Erythroblast (primary cell): ENCODE data around the gene ZMYND8.
A peak's percentile ranks its signal among the peaks of the same experiment; 100 is the strongest.
"Not testable (repeated sequence)": the region's sequence is repeated elsewhere in the genome, so short reads cannot be mapped to it uniquely, and the experiment has no call there.

Experiments
- DNase-seq, 2 experiments: peaks; one replicate each; lab custom pipeline; 2025; lab: John Stamatoyannopoulos, UW
- GATA1 ChIP-seq: IDR thresholded peaks from 2 replicates; pipeline ENCODE4 v1.6.1; 2011; ENCODE audit warnings: low read depth, mild to moderate bottlenecking, control low read depth, low read length, moderate library complexity
- POLR2A ChIP-seq: IDR thresholded peaks from 2 replicates; pipeline ENCODE4 v1.6.1; 2011; ENCODE audit warnings: mild to moderate bottlenecking, low read length

The ZMYND8 gene

GRCh38 chr20:47290666-47291430, 65.7 kb downstream of the ZMYND8 start:
- no peak for DNase-seq
- TF ChIP-seq POLR2A: no peak
- no peak for TF ChIP-seq GATA1

- TF ChIP-seq POLR2A (no peak), GATA1 (no peak)
- DNase-seq: no peak
Observed at GRCh38 chr20:47290008-47290407, 66.5 kb downstream of the ZMYND8 start.

DNA sequence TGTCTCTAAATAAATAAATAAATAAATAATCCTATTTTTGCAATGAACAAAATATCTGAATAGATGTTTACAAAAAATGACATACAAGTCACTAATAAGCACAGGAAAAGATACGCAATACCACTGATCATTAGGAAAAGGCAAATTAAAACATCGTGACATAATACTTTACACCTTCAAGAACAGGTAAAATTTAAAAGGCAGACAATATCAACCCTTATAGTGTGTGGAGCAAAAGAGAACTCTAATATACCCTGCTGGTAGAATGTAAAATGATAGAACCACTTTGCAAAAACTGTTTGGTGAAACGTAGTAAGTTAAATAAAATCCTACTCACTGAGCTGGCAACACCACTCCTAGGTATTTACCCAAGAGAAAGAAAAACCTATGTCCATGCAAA, 67.4 kb downstream of the ZMYND8 start:
- TF ChIP-seq POLR2A (no peak), GATA1 (no peak)
- no peak for DNase-seq

DNA sequence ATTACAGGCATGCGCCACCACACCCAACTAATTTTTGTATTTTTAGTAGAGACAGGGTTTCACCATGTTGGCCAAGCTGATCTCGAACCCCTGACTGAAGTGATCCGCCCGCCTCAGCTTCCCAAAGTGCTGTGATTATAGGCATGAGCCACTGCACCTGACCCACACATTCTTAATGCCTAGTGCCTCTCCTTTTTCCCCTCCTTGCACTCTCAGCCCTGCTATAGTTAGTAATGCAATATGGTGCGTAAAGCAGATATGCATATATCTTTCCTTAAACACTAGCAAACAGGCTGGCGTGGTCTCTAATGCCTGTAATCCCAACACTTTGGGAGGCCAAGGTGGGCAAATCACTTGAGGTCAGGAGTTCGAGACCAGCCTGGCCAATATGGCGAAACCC, 68.0 kb downstream of the ZMYND8 start:
- not testable (repeated sequence) for DNase-seq

- TF ChIP-seq POLR2A: no peak
- TF ChIP-seq GATA1: no peak
- no peak for DNase-seq
Observed at GRCh38 chr20:47287609-47288144, 68.8 kb downstream of the ZMYND8 start.

- TF ChIP-seq GATA1: no peak
- no peak for TF ChIP-seq POLR2A
- no peak for DNase-seq
Observed at GRCh38 chr20:47286681-47287080, 69.8 kb downstream of the ZMYND8 start.

DNA sequence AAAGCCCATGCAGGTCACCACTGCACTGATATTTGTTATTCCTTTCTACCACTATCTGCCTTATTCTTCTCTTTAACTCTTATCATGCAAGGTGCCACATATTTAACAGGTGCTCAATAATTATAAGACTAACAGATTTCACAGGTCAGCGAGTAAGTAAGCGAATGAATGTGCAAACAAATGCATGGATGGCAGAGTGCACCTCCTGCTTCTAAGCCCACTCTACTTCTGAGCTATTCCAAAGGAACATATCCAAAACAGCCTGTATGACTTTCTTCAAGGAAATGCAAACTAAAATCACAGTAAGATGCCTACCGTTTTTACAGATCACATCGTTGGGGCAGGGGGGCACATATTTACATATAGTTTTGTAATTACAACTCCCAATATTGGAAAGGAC, 71.3 kb downstream of the ZMYND8 start:
- TF ChIP-seq GATA1: no peak
- no peak for TF ChIP-seq POLR2A
- DNase-seq: no peak

- no peak for TF ChIP-seq GATA1
- no peak for TF ChIP-seq POLR2A
- no peak for DNase-seq
Observed at GRCh38 chr20:47284373-47284772, 72.1 kb downstream of the ZMYND8 start.

DNA sequence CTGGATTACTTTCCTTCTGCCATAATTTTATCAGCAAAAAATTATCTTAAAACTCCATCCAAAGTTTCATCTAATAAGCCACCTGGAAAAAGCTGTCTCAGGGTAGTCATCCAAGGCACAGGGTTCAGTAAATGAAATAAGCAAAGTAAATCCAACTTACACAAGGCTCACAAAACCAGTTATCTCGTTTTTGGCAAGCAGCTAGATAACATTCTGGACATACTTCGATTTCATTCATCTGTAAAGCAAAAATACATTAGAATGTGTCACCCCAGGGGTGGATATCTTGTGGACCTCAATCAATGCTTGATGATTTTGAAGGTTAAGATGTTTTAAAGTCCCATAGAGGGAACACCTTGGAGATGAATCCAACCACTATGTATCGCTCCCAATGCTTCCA, 73.1 kb downstream of the ZMYND8 start:
- TF ChIP-seq GATA1: no peak
- TF ChIP-seq POLR2A: no peak

DNA sequence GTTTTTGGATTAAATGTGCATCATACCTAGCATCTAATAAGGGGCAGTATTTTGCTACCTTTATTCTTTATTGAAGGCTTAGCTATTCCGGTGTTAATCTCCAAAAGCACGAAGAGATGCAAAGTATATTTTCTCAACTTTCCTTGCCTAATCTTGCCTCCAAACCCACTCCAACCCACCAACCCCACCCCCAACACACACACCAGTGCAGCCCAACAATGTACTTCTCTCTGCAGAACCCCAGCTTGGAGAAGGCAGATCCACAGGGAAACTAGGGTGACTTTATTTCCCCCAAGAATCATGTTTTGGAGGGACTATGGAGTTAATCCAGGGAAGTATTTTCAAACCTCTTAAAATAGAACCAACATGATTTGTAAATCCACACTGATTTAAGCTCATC, 73.6 kb downstream of the ZMYND8 start:
- TF ChIP-seq GATA1 (no peak), POLR2A (no peak)
- DNase-seq: no peak

More for the DNA sequence above, 73.1 kb downstream of the ZMYND8 start:
- no peak for DNase-seq

DNA sequence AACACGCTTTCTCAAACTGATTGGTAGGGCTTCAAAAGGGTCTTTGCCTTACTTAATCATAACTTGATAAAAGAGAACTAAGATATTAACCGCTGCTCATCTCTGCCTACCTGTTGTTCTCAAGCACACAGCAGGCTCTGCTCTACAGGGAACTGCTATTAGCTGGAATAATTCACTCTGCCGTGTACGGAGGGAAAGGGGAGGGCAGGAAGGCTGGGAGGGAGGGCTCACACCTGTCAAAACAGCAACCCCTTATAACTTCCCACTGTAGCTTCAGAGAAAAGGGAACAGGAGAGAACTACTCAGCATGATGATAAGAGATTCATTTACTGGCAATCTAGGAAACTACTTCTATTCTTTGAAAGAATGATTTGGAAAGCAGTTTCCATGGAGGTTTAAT, 75.1 kb downstream of the ZMYND8 start:
- no peak for TF ChIP-seq GATA1
- no peak for TF ChIP-seq POLR2A
- DNase-seq: no peak

DNA sequence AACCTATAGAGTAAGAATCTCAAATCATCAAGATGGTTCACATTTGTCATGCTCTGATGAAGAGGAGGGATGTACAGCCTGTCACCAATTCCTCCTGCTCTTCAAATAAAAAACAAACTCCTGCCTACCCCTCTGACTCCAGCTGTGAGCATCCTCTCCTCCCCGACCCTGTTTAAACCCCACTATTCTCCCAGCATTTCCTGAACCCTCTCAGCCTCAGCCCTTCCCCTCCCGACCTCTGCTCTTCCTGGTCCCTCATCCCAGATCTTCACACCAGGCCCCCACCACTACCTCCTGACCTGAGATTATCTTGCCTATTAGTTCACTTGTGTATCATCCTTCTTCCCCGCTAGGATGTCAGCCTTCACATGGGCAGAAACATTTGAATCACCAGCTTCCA, 75.8 kb downstream of the ZMYND8 start:
- no peak for DNase-seq
- TF ChIP-seq POLR2A (no peak), GATA1 (no peak)

GRCh38 chr20:47280228-47280627, 76.3 kb downstream of the ZMYND8 start:
- TF ChIP-seq GATA1: no peak
- TF ChIP-seq POLR2A: no peak
- no peak for DNase-seq

DNA sequence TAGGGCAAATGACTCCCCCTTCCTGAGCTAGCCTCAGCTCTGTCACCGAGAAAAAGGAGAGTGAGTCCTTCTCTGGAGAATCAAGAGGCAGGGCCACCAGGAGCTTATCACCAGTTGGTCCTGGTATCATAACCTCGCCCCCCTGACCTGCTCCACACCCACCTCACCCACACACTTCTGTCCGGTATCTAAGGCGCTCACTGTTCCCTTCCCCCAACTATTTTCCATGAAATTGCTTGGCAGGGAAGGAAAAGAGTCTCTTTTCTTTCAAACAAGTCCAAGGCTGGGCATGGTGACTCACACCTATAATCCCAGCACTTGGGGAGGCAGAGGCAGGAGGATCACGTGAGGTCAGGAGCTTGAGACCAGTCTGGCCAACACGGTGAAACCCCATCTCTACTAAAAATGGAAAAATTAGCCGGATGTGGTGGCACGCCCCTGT, 77.6 kb downstream of the ZMYND8 start:
- peak; percentile 69 to 71 for DNase-seq
- no peak for TF ChIP-seq GATA1
- TF ChIP-seq POLR2A: no peak

GRCh38 chr20:47277535-47277872, 79.0 kb downstream of the ZMYND8 start:
- DNase-seq: not testable (repeated sequence)
